Transverse colon (tissue), 4 donors: ENCODE results near the gene GZMH. TPM values are rescaled to one million over a fixed set of nuclear protein-coding genes. Genes with fewer than 3 reads are reported as not detected.
"Not testable (repeated sequence)": the region's sequence is repeated elsewhere in the genome, so short reads cannot be mapped to it uniquely, and the experiment has no call there.

Experiments used
- DNase-seq: peaks from one replicate; pipeline ENCODE4 v3.0.0-alpha.2; 2019
- H3K27ac ChIP-seq, 4 donors: fragments of 200-600 bp; sonication (generic); 2 replicates each; pipeline ENCODE4 v1.5.1; 2016 to 2018; ENCODE audit warnings: inconsistent platforms in 4 of 4
- H3K27me3 ChIP-seq: fragments of 200-600 bp; sonication (generic); 2 replicates; pipeline ENCODE4 v1.5.1; 2017; ENCODE audit warnings: inconsistent platforms
- H3K36me3 ChIP-seq, 4 donors: fragments of 200-600 bp; sonication (generic); 2 replicates each; pipeline ENCODE4 v1.5.1; 2017 to 2019; ENCODE audit warnings: inconsistent platforms in 4 of 4
- H3K4me1 ChIP-seq, 4 donors: fragments of 200-600 bp; sonication (generic); 2 replicates each; pipeline ENCODE4 v1.5.1; 2017 to 2020; ENCODE audit warnings: inconsistent platforms in 4 of 4
- H3K4me3 ChIP-seq, 4 donors: fragments of 200-600 bp; sonication (generic); 1 replicate in 1 of 4; 2 replicates in 3 of 4; pipeline versions ENCODE4 v1.5.1 to v1.6.1; 2017 to 2019; ENCODE audit warnings: inconsistent platforms in 4 of 4
- H3K9me3 ChIP-seq, 2 donors: fragments of 200-600 bp; sonication (generic); 2 replicates each; pipeline ENCODE4 v1.5.1; 2017 to 2019; ENCODE audit warnings: inconsistent platforms in 2 of 2
- CTCF ChIP-seq, 5 experiments: fragments of 200-600 bp in 3 of 5; fragments of 450-650 bp in 2 of 5; sonication (generic) in 3 of 5; IDR thresholded peaks; 1 replicate in 2 of 5; 2 replicates in 3 of 5; pipeline ENCODE4 v1.5.1; 2016 to 2017; ENCODE audit warnings: antibody characterized with exemption in 5 of 5, inconsistent platforms in 3 of 5, mild to moderate bottlenecking in 2 of 5, moderate library complexity in 1 of 5
- EP300 ChIP-seq: sonication (generic); formaldehyde crosslinking; IDR thresholded peaks from one replicate; pipeline ENCODE4 v1.6.1; 2017; ENCODE audit warnings: antibody characterized with exemption, low read depth
- POLR2A ChIP-seq: fragments of 450-650 bp; IDR thresholded peaks from one replicate; pipeline ENCODE4 v1.6.1; 2016; ENCODE audit warnings: antibody characterized with exemption, mild to moderate bottlenecking, moderate library complexity
- POLR2AphosphoS5 ChIP-seq, 3 donors: sonication (generic); formaldehyde crosslinking; IDR thresholded peaks; one replicate each; pipeline ENCODE4 v1.6.1; 2016; ENCODE audit warnings: antibody characterized with exemption in 3 of 3
- WGBS, 2 donors: methylation state at CpG; one replicate each; pipeline ENCODE4 v1.1.5; 2018; ENCODE audit warnings: low coverage in 1 of 2; 5-methylcytosine and 5-hydroxymethylcytosine counted together
- in situ Hi-C, 4 donors: fragments of 200-750 bp; cut with MboI; loops; one replicate each; pipeline versions ENCODE4 v1.15.0 to v1.15.1; 2017; ENCODE audit warnings: low sequenced_read_pairs in 3 of 4, low pct_ligation_motif_present in 1 of 4, low pct_unique_long_range_greater_than_20kb in 1 of 4
- intact Hi-C: fragments of 100-400 bp; cut with DNase I; formaldehyde crosslinking; loops from one replicate; pipeline ENCODE4 v1.15.1; 2023; ENCODE audit warnings: low total_unique reads
- total RNA-seq, 4 donors: library from RNA; depleted of rRNA; stranded (reverse); fragments of >200 nt; gene quantifications; one replicate each; pipeline ENCODE4 v1.1.0, GENCODE V29; 2016

The GZMH gene
- total RNA-seq, 4 donors from 2014 or later, result 1.9 to 4.0 TPM; not detected in 2

GRCh38 chr14:24606297-24606696 lies 3.2 kb downstream of the GZMH start:
- WGBS, 2 donors, result 55 to 70% methylated on average over 3 of the region's 3 CpGs
- in situ Hi-C loops, result no loop called here

GRCh38 chr14:24605435-24606190 lies 3.9 kb downstream of the GZMH start:
- peak; percentile 40 for DNase-seq
- intact Hi-C loops (no loop called here), in situ Hi-C loops (no loop called here)
- WGBS, 2 donors, result 59 to 80% methylated on average over 2 to 3 of the region's 3 CpGs
- H3K9me3 ChIP-seq, result no peaks in the 10 kb centered on the region
- H3K36me3 ChIP-seq, result no peaks in the 10 kb centered on the region
- no peak overlapping the region for H3K27ac ChIP-seq
- H3K4me1 ChIP-seq, result no peaks in the 10 kb centered on the region
- no peak overlapping the region for H3K4me3 ChIP-seq
- TF ChIP-seq CTCF (IDR thresholded peaks at IDR 0.05) (peak; percentile 52 to 69 (median 64)), EP300 (no peak)
- H3K27me3 ChIP-seq, result no peaks in the 10 kb centered on the region

More at GRCh38 chr14:24606297-24606696, 3.2 kb downstream of the GZMH start:
- DNase-seq, result no peak
- intact Hi-C loops, result no loop called here
- no peak overlapping the region for H3K27ac ChIP-seq
- H3K4me3 ChIP-seq, result no peak overlapping the region
- H3K9me3 ChIP-seq, result no peaks in the 10 kb centered on the region
- H3K27me3 ChIP-seq, result no peaks in the 10 kb centered on the region
- no peaks in the 10 kb centered on the region for H3K4me1 ChIP-seq
- TF ChIP-seq POLR2AphosphoS5 (IDR thresholded peaks at IDR 0.05), result no peak
- no peak for TF ChIP-seq POLR2A
- TF ChIP-seq CTCF (IDR thresholded peaks at IDR 0.05), result no peak
- TF ChIP-seq EP300, result no peak
- H3K36me3 ChIP-seq, result no peaks in the 10 kb centered on the region

- in situ Hi-C loops (no loop called here), intact Hi-C loops (no loop called here)
- Histone ChIP-seq H3K36me3 (no peaks in the 10 kb centered on the region), H3K4me3 (no peak overlapping the region), H3K27ac (no peak overlapping the region), H3K9me3 (peaks cover 5% of the 10 kb centered on the region in 2 donors), H3K4me1 (no peaks in the 10 kb centered on the region), H3K27me3 (no peaks in the 10 kb centered on the region)
- no peak for DNase-seq
- TF ChIP-seq EP300, result no peak
Observed at GRCh38 chr14:24597403-24597802, 12.1 kb downstream of the GZMH start.

- in situ Hi-C loops, result no loop called here
- Histone ChIP-seq H3K27me3 (no peaks in the 10 kb centered on the region), H3K9me3 (peaks cover 5% of the 10 kb centered on the region in 2 donors), H3K27ac (no peak overlapping the region), H3K36me3 (no peaks in the 10 kb centered on the region), H3K4me3 (no peak overlapping the region), H3K4me1 (no peaks in the 10 kb centered on the region)
- intact Hi-C loops, result no loop called here
- 50 to 73% methylated on average over 1 to 3 of the region's 3 CpGs for WGBS, 2 donors
- TF ChIP-seq CTCF (IDR thresholded peaks at IDR 0.05) (no peak), EP300 (no peak), POLR2A (no peak), POLR2AphosphoS5 (IDR thresholded peaks at IDR 0.05) (no peak)
- no peak for DNase-seq
Observed at GRCh38 chr14:24595073-24595808, 14.2 kb downstream of the GZMH start.

- DNase-seq, H3K27ac ChIP-seq, H3K9me3 ChIP-seq, H3K27me3 ChIP-seq, in situ Hi-C loops, intact Hi-C loops, H3K4me3 ChIP-seq, H3K36me3 ChIP-seq, H3K4me1 ChIP-seq: not testable (repeated sequence)
- 75 to 77% methylated on average over 2 of the region's 2 CpGs for WGBS, 2 donors
Observed at GRCh38 chr14:24591004-24591403, 18.5 kb downstream of the GZMH start.

- H3K36me3 ChIP-seq, H3K9me3 ChIP-seq, H3K27ac ChIP-seq, in situ Hi-C loops, H3K4me3 ChIP-seq, H3K4me1 ChIP-seq, DNase-seq, intact Hi-C loops, H3K27me3 ChIP-seq: not testable (repeated sequence)
- 56 to 100% methylated on average over 1 to 3 of the region's 3 CpGs for WGBS, 2 donors
Observed at GRCh38 chr14:24584402-24584801, 25.1 kb downstream of the GZMH start.
